ENCODE results near the gene MYO3B. TPM values are rescaled to one million over a fixed set of nuclear protein-coding genes. Genes with fewer than 3 reads are reported as not detected.
A peak's percentile ranks its signal among the peaks of the same experiment; 100 is the strongest.

Gene MYO3B
- total and polyA plus RNA-seq, 2 donors (not counting 3 experiments of a cell fraction or from before 2014, with no cell fraction given), result 0.03 TPM; not detected in 1

DNA sequence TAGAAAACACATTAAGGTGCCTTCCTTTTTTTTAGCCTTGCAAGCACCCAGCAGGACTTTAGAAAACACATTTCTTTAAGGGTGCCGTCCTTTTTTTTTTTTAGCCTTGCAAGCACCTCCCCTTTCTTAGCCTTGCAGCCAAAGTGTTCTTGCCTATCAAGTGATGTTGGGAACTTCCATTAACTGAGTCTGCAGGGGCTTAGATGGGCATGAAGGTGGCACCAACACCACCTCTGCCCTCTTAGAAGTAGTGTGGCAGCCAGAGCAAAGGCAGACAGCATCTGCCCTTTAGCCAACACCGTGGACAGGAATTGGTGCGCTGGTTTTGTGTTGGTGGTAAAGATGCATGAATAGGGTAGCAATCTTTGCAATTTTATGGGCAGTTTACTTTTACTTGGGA is 325.6 kb downstream of the MYO3B start:
- FAIRE-seq, result no peak
- Histone ChIP-seq H3K9ac (replicated peaks; ENCODE audit: extremely low read depth, insufficient read depth, low read length) (peak overlapping the region; percentile 85), H3K36me3 (ENCODE audit: control insufficient read depth in 2 of 2, extremely low read depth in 1 of 2, insufficient read depth in 2 of 2, low read length in 2 of 2) (no peaks in the 10 kb centered on the region), H3K9me1 (replicated peaks; ENCODE audit: control insufficient read depth, extremely low read depth, insufficient read depth, low read length) (no peaks in the 10 kb centered on the region), H3K4me1 (ENCODE audit: control insufficient read depth, extremely low read depth, insufficient read depth, low read length) (peaks cover 34% of the 10 kb centered on the region), H3K27ac (ENCODE audit: insufficient read depth, low read depth, low read length) (peak overlapping the region; percentile 100), H3K79me2 (ENCODE audit: control insufficient read depth, insufficient read depth, low read length) (no peaks in the 10 kb centered on the region), H2AFZ (ENCODE audit: low read depth, low read length) (peak overlapping the region; percentile 51), H3K4me3 (replicated peaks in 1 of 3; ENCODE audit: insufficient read depth in 1 of 3, low read depth in 1 of 3, low read length in 3 of 3) (peak overlapping the region in 1 of 3 experiments; percentile 19), H3K9me3 (replicated peaks; ENCODE audit: control insufficient read depth, insufficient read depth, low read length) (no peaks in the 10 kb centered on the region), H3K27me3 (ENCODE audit: control insufficient read depth in 2 of 2, insufficient read depth in 2 of 2, low read length in 2 of 2) (no peaks in the 10 kb centered on the region), H4K20me1 (replicated peaks; ENCODE audit: control insufficient read depth, extremely low read depth, insufficient read depth, low read length) (no peaks in the 10 kb centered on the region), H3K4me2 (ENCODE audit: insufficient read depth, low read length) (peak overlapping the region; percentile 82)
- ChIA-PET CTCF (interaction anchor here (0.6 kb wide), 1 partner anchor 910 kb away, joined by 3 read pairs; no protein-coding TSS in a partner anchor), POLR2A (no interaction called here)
- TF ChIP-seq MYC (IDR thresholded peaks at IDR 0.05; ENCODE audit: low read depth, low read length), result no peak
- peak; percentile 2 for TF ChIP-seq GATA2 (IDR thresholded peaks at IDR 0.05; ENCODE audit: insufficient read depth, insufficient read length, low read depth, low read length)
- TSS peak; percentile 85 for BruUV-seq (replicated peaks)
- dilution Hi-C loops (cut with MboI; ENCODE audit: extremely low pct_ligation_motif_present, low sequenced_read_pairs), result no loop called here
- intact Hi-C loops (cut with micrococcal nuclease), result no loop called here
- DNase-seq (ENCODE audit: low read depth, low spot score), result no peak

DNA sequence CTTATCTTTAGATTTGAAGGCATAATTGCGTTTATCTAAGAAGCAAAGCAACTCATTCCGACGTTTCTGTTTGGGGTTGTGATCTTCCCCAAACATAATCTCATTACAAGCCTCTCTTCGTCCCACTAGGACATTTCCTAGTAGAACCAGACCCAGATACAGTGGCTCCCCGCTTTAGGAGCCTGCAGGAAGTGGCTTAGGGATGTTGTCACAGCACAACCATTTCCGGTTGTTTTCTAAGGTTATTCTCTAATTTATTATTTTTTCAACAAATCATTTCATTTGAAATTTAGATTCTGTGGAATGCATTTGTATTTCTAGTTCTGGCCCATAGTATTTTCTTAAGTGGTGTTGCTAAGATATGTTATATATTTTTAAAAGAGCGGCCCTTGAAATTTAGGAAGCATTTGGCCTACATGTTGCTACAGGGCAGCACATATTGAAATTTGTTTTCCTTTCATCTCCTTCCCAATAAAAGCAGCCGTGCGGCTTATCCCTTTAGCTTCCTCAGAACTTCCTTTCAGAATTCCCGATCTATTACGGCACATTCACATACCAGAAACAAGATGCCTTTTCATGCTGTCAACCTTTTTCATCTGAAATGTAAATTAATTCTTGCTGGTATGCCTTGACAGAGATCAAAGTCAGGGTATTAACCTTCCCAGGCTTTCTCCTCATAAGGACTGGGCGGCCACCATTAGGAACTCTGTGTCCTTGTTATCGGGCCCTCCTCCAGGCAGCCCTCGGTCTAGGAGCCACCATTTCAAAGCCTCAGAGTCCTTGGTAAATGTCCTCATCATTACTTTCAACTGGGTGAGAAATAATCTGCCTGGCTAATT is 326.2 kb downstream of the MYO3B start:
- Histone ChIP-seq H3K4me2 (ENCODE audit: insufficient read depth, low read length) (peak overlapping the region; percentile 82), H3K36me3 (ENCODE audit: control insufficient read depth in 2 of 2, extremely low read depth in 1 of 2, insufficient read depth in 2 of 2, low read length in 2 of 2) (no peaks in the 10 kb centered on the region), H3K4me3 (replicated peaks in 1 of 3; ENCODE audit: insufficient read depth in 1 of 3, low read depth in 1 of 3, low read length in 3 of 3) (peak overlapping the region in 1 of 3 experiments; percentile 29), H3K9me1 (replicated peaks; ENCODE audit: control insufficient read depth, extremely low read depth, insufficient read depth, low read length) (no peaks in the 10 kb centered on the region), H3K27ac (ENCODE audit: insufficient read depth, low read depth, low read length) (peak overlapping the region; percentile 100), H3K9ac (replicated peaks; ENCODE audit: extremely low read depth, insufficient read depth, low read length) (peak overlapping the region; percentile 85), H3K4me1 (ENCODE audit: control insufficient read depth, extremely low read depth, insufficient read depth, low read length) (peaks cover 34% of the 10 kb centered on the region), H2AFZ (ENCODE audit: low read depth, low read length) (peak overlapping the region; percentile 81), H3K79me2 (ENCODE audit: control insufficient read depth, insufficient read depth, low read length) (no peaks in the 10 kb centered on the region), H3K27me3 (ENCODE audit: control insufficient read depth in 2 of 2, insufficient read depth in 2 of 2, low read length in 2 of 2) (no peaks in the 10 kb centered on the region), H4K20me1 (replicated peaks; ENCODE audit: control insufficient read depth, extremely low read depth, insufficient read depth, low read length) (no peaks in the 10 kb centered on the region), H3K9me3 (replicated peaks; ENCODE audit: control insufficient read depth, insufficient read depth, low read length) (no peaks in the 10 kb centered on the region)
- DNase-seq (ENCODE audit: low read depth, low spot score), result peak; percentile 66
- TF ChIP-seq GATA2 (IDR thresholded peaks at IDR 0.05; ENCODE audit: insufficient read depth, insufficient read length, low read depth, low read length) (peak; percentile 11), POLR2A (IDR thresholded peaks at IDR 0.05; ENCODE audit: low read depth, low read length) (no peak), FOS (IDR thresholded peaks at IDR 0.05; ENCODE audit: borderline replicate concordance, insufficient read depth, low read length) (peak; percentile 47), POLR2AphosphoS5 (IDR thresholded peaks at IDR 0.05; ENCODE audit: insufficient read depth, low read depth, low read length) (peak; percentile 66), EZH2 (IDR thresholded peaks at IDR 0.05; ENCODE audit: borderline replicate concordance, low read depth, low read length, severe bottlenecking) (no peak), MYC (IDR thresholded peaks at IDR 0.05; ENCODE audit: low read depth, low read length) (no peak), JUN (IDR thresholded peaks at IDR 0.05; ENCODE audit: borderline replicate concordance, insufficient read depth, insufficient read length, low read depth) (peak; percentile 30)
- TF ChIP-seq, protein P1, sequence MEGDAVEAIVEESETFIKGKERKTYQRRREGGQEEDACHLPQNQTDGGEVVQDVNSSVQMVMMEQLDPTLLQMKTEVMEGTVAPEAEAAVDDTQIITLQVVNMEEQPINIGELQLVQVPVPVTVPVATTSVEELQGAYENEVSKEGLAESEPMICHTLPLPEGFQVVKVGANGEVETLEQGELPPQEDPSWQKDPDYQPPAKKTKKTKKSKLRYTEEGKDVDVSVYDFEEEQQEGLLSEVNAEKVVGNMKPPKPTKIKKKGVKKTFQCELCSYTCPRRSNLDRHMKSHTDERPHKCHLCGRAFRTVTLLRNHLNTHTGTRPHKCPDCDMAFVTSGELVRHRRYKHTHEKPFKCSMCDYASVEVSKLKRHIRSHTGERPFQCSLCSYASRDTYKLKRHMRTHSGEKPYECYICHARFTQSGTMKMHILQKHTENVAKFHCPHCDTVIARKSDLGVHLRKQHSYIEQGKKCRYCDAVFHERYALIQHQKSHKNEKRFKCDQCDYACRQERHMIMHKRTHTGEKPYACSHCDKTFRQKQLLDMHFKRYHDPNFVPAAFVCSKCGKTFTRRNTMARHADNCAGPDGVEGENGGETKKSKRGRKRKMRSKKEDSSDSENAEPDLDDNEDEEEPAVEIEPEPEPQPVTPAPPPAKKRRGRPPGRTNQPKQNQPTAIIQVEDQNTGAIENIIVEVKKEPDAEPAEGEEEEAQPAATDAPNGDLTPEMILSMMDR (IDR thresholded peaks at IDR 0.05; ENCODE audit: extremely low read depth in 1 of 2, insufficient read depth in 1 of 2, low read depth in 1 of 2, low read length in 2 of 2), result no peak
- TF ChIP-seq, protein P2, sequence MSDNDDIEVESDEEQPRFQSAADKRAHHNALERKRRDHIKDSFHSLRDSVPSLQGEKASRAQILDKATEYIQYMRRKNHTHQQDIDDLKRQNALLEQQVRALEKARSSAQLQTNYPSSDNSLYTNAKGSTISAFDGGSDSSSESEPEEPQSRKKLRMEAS (IDR thresholded peaks at IDR 0.05; ENCODE audit: insufficient read depth, insufficient read length), result no peak
- intact Hi-C loops (cut with micrococcal nuclease) (loop anchor here (1.0 kb wide), 4 partner anchors 21 to 211 kb away; partner anchors contain the start of gene SP5), dilution Hi-C loops (cut with MboI; ENCODE audit: extremely low pct_ligation_motif_present, low sequenced_read_pairs) (no loop called here)
- ChIA-PET POLR2A (no interaction called here), CTCF (no interaction called here)
- no TSS peak for BruUV-seq (replicated peaks)
- peak; percentile 84 for FAIRE-seq
